Ishikawa (cell line): ENCODE measurements around the gene PTGER4.
A peak's percentile ranks its signal among the peaks of the same experiment; 100 is the strongest.

Experiments used
- CEBPB ChIP-seq: IDR thresholded peaks from 2 replicates; pipeline ENCODE4 v1.6.1; 2012
- CREB1 ChIP-seq: IDR thresholded peaks from 2 replicates; pipeline ENCODE4 v1.6.1; 2012; ENCODE audit warnings: low read depth
- EGR1 ChIP-seq: IDR thresholded peaks from 2 replicates; pipeline ENCODE4 v1.6.1; 2012
- EP300 ChIP-seq: IDR thresholded peaks from 2 replicates; pipeline ENCODE4 v1.6.1; 2012; ENCODE audit warnings: borderline replicate concordance
- FOXM1 ChIP-seq: IDR thresholded peaks from 2 replicates; pipeline ENCODE4 v1.6.1; 2012; ENCODE audit warnings: low read depth, borderline replicate concordance
- NFIC ChIP-seq: IDR thresholded peaks from 2 replicates; pipeline ENCODE4 v1.6.1; 2012
- RAD21 ChIP-seq: IDR thresholded peaks from 2 replicates; pipeline ENCODE4 v1.6.1; 2012; ENCODE audit warnings: low read depth
- TAF1 ChIP-seq: IDR thresholded peaks from 2 replicates; pipeline ENCODE4 v1.6.1; 2012; ENCODE audit warnings: low read depth, mild to moderate bottlenecking
- TCF12 ChIP-seq: IDR thresholded peaks from 2 replicates; pipeline ENCODE4 v1.6.1; 2012; ENCODE audit warnings: low read depth
- TEAD4 ChIP-seq: IDR thresholded peaks from 2 replicates; pipeline ENCODE4 v1.6.1; 2012
- YY1 ChIP-seq: IDR thresholded peaks from 2 replicates; pipeline ENCODE4 v1.6.1; 2012; ENCODE audit warnings: low read depth
- ZBTB7A ChIP-seq: IDR thresholded peaks from 2 replicates; pipeline ENCODE4 v1.6.1; 2012; ENCODE audit warnings: low read depth
- TF ChIP-seq, protein P1 (sequence below): IDR thresholded peaks from 2 replicates; pipeline ENCODE4 v1.6.1; 2012
- TF ChIP-seq, protein P2 (sequence below): IDR thresholded peaks from 2 replicates; pipeline ENCODE4 v1.6.1; 2012; ENCODE audit warnings: low read depth, mild to moderate bottlenecking
- TF ChIP-seq, protein P3 (sequence below): IDR thresholded peaks from 2 replicates; pipeline ENCODE4 v1.6.1; 2012

The PTGER4 gene

DNA sequence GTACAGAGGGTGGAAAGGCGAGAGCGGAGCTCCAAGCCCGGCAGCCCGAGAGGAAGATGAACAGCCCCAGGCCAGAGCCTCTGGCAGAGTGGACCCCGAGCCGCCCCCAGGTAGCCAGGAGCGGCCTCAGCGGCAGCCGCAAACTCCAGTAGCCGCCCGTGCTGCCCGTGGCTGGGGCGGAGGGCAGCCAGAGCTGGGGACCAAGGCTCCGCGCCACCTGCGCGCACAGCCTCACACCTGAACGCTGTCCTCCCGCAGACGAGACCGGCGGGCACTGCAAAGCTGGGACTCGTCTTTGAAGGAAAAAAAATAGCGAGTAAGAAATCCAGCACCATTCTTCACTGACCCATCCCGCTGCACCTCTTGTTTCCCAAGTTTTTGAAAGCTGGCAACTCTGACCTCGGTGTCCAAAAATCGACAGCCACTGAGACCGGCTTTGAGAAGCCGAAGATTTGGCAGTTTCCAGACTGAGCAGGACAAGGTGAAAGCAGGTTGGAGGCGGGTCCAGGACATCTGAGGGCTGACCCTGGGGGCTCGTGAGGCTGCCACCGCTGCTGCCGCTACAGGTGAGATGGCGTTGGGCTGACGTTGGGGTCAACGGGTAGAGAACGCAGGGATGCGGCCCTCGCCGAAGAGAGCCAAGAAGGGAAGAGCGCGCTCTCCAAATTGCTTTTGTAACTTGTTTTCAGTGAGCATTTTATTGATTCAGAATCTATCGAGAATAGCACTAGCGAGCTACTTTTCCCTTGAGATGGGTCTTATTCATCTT lies at the start of gene PTGER4:
PTGER4 (plus strand) TSS at position 3 of the 769 bp plus-strand sequence. CDS start 1,079 bp downstream, outside the sequence.
- TF ChIP-seq, protein P1, sequence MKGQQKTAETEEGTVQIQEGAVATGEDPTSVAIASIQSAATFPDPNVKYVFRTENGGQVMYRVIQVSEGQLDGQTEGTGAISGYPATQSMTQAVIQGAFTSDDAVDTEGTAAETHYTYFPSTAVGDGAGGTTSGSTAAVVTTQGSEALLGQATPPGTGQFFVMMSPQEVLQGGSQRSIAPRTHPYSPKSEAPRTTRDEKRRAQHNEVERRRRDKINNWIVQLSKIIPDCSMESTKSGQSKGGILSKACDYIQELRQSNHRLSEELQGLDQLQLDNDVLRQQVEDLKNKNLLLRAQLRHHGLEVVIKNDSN = no peak
- TF ChIP-seq, protein P2, sequence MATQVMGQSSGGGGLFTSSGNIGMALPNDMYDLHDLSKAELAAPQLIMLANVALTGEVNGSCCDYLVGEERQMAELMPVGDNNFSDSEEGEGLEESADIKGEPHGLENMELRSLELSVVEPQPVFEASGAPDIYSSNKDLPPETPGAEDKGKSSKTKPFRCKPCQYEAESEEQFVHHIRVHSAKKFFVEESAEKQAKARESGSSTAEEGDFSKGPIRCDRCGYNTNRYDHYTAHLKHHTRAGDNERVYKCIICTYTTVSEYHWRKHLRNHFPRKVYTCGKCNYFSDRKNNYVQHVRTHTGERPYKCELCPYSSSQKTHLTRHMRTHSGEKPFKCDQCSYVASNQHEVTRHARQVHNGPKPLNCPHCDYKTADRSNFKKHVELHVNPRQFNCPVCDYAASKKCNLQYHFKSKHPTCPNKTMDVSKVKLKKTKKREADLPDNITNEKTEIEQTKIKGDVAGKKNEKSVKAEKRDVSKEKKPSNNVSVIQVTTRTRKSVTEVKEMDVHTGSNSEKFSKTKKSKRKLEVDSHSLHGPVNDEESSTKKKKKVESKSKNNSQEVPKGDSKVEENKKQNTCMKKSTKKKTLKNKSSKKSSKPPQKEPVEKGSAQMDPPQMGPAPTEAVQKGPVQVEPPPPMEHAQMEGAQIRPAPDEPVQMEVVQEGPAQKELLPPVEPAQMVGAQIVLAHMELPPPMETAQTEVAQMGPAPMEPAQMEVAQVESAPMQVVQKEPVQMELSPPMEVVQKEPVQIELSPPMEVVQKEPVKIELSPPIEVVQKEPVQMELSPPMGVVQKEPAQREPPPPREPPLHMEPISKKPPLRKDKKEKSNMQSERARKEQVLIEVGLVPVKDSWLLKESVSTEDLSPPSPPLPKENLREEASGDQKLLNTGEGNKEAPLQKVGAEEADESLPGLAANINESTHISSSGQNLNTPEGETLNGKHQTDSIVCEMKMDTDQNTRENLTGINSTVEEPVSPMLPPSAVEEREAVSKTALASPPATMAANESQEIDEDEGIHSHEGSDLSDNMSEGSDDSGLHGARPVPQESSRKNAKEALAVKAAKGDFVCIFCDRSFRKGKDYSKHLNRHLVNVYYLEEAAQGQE = no peak
- TF ChIP-seq RAD21 (no peak), CREB1 (no peak), EP300 (no peak), ZBTB7A (no peak), YY1 (no peak), FOXM1 (no peak), NFIC (no peak), TAF1 (peak; percentile 76)
- TF ChIP-seq, protein P3, sequence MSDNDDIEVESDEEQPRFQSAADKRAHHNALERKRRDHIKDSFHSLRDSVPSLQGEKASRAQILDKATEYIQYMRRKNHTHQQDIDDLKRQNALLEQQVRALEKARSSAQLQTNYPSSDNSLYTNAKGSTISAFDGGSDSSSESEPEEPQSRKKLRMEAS = peak; percentile 78

DNA sequence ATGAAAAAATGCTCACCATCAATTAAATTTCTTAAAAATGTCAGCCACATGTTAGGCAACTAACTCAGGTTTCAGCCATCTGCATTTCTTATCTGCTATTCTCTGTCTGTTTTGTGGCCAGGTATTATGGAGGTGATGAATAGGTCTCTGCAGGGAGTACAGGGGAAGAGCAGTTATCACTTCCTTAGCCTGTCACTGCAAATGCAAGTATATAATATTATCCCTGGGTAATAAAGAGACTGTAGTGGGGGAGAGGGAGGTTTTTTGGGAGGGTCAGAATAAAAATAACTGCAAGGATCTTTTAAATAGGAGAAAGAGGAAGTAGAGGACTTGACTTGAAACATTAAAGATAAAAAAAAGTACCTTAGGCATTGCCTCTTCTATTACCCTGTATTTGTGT lies 49.6 kb upstream of the PTGER4 start:
- no peak for TF ChIP-seq FOXM1
- TF ChIP-seq RAD21 = no peak
- no peak for TF ChIP-seq EP300
- no peak for TF ChIP-seq TAF1
- TF ChIP-seq TEAD4 = no peak
- TF ChIP-seq CEBPB = no peak
- TF ChIP-seq, protein P3 = no peak
- no peak for TF ChIP-seq YY1
- TF ChIP-seq, protein P2 = no peak
- no peak for TF ChIP-seq NFIC
- no peak for TF ChIP-seq TCF12
- TF ChIP-seq, protein P1 = no peak
- no peak for TF ChIP-seq ZBTB7A
- TF ChIP-seq CREB1 = no peak
- TF ChIP-seq EGR1 = no peak

DNA sequence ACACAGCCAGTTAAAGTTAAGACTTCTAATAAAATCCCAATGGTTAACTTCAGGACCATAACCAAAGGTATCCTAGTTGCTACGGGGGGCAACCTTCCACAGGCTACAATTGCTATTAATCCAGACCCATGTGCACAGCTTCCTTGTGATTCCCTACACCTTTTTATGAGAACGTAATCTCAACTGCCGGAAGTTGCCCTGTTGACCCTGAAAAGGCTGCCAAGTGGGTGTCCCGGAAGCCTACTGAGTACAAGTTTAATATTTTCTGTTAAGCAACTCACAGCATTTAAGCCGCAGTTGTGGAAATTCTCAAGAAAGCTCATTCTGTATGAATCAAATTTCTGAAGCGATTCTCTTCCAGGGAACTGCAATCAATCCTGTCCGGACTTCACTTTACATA lies 48.5 kb upstream of the PTGER4 start:
- TF ChIP-seq NFIC = no peak
- no peak for TF ChIP-seq ZBTB7A

DNA sequence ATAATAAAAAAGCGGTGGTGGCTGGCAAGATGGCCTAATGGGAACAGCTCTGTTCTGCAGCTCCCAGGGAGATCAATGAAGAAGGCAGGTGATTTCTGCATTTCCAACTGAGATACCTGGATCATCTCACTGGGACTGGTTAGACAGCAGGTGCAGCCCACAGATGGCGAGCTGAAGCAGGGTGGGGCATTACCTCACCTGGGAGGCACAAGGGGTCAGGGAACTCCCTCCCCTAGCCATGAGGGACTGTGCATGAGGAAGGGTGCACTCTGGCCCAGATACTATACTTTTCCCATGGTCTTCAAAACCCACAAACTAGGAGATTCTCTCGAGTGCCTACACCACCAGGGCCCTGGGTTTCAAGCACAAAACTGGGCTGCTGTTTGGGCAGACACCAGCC lies 45.6 kb upstream of the PTGER4 start:
- TF ChIP-seq, protein P1 = no peak
- TF ChIP-seq ZBTB7A (no peak), TCF12 (no peak), YY1 (no peak), CREB1 (no peak), TEAD4 (no peak), RAD21 (no peak), NFIC (no peak), FOXM1 (no peak), EP300 (no peak), EGR1 (no peak), CEBPB (no peak)
- TF ChIP-seq, protein P2 = no peak
- TF ChIP-seq, protein P3 = no peak
